Measurements from ENCODE around the gene ZIC2. TPM values are rescaled to one million over a fixed set of nuclear protein-coding genes. Genes with fewer than 3 reads are reported as not detected.

The ZIC2 gene
- total and polyA plus RNA-seq, 2 of the 8 experiments (the other 6 are each of a cell fraction or from before 2014, with no cell fraction given): 53.2 to 372 TPM

- TF ChIP-seq NANOG (IDR thresholded peaks at IDR 0.05; ENCODE audit: insufficient read depth, low read depth, low read length, poor library complexity, severe bottlenecking): no peak
- no peak for TF ChIP-seq JUND (IDR thresholded peaks at IDR 0.05; ENCODE audit: low read length)
- TF ChIP-seq BRCA1 (IDR thresholded peaks at IDR 0.05; ENCODE audit: low read depth, low read length): no peak
- TF ChIP-seq USF2 (IDR thresholded peaks at IDR 0.05; ENCODE audit: low read length): no peak
- no peak for TF ChIP-seq SRF (IDR thresholded peaks at IDR 0.05; ENCODE audit: low read depth, low read length)
- no peak for TF ChIP-seq CHD2 (IDR thresholded peaks at IDR 0.05; ENCODE audit: low read length)
- TF ChIP-seq CREB1 (IDR thresholded peaks at IDR 0.05): no peak
- no peak for TF ChIP-seq CTBP2 (IDR thresholded peaks at IDR 0.05; ENCODE audit: borderline replicate concordance, insufficient read depth, insufficient read length, low read length)
- no peak for TF ChIP-seq RFX5 (IDR thresholded peaks at IDR 0.05; ENCODE audit: borderline replicate concordance, low read depth, low read length)
- TF ChIP-seq RXRA (IDR thresholded peaks at IDR 0.05; ENCODE audit: insufficient read depth, low read depth, low read length): no peak
- TF ChIP-seq EP300 (IDR thresholded peaks at IDR 0.05; ENCODE audit: borderline replicate concordance in 1 of 2, low read depth in 2 of 2, low read length in 2 of 2): no peak
- no peak for TF ChIP-seq CTCF (IDR thresholded peaks at IDR 0.05; ENCODE audit: control extremely low read depth in 1 of 3, insufficient read depth in 1 of 3, low read depth in 1 of 3, low read length in 3 of 3)
Observed at GRCh38 chr13:99988529-99989275, 7.1 kb downstream of the ZIC2 start (continued).
